T-helper 2 cell treated with Interferon-gamma antibody and Interleukin-4, amounts not matched to agents 100 ng/mL and 5 ng/mL, for 36 hours (primary cell): ENCODE measurements around the gene MFNG. TPM values are rescaled to one million over a fixed set of nuclear protein-coding genes. Genes with fewer than 3 reads are reported as not detected.

Source experiments
- intact Hi-C: fragments of 100-400 bp; cut with micrococcal nuclease; formaldehyde crosslinking; loops from one replicate; pipeline ENCODE4 v1.15.1; 2023
- total RNA-seq: library from RNA; stranded (reverse); gene quantifications from 2 replicates; pipeline ENCODE4 v1.2.3, GENCODE V29; 2022

Gene MFNG
- total RNA-seq, 1 donor from 2014 or later: 247 TPM

GRCh38 chr22:37427711-37428635 lies 58.2 kb downstream of the MFNG start:
- intact Hi-C loops: loop anchor here (2.0 kb wide), 1 partner anchor 111 kb away; no protein-coding TSS in a partner anchor

GRCh38 chr22:37427135-37427710 lies 59.0 kb downstream of the MFNG start, which contains the start of gene ELFN2:
TSS of gene ELFN2 (minus strand) at chr22:37427479. CDS start at chr22:37375534, 51,945 bp downstream.
- intact Hi-C loops: no loop called here

- intact Hi-C loops: no loop called here
Measured at GRCh38 chr22:37426706-37427134, 59.5 kb downstream of the MFNG start.

DNA sequence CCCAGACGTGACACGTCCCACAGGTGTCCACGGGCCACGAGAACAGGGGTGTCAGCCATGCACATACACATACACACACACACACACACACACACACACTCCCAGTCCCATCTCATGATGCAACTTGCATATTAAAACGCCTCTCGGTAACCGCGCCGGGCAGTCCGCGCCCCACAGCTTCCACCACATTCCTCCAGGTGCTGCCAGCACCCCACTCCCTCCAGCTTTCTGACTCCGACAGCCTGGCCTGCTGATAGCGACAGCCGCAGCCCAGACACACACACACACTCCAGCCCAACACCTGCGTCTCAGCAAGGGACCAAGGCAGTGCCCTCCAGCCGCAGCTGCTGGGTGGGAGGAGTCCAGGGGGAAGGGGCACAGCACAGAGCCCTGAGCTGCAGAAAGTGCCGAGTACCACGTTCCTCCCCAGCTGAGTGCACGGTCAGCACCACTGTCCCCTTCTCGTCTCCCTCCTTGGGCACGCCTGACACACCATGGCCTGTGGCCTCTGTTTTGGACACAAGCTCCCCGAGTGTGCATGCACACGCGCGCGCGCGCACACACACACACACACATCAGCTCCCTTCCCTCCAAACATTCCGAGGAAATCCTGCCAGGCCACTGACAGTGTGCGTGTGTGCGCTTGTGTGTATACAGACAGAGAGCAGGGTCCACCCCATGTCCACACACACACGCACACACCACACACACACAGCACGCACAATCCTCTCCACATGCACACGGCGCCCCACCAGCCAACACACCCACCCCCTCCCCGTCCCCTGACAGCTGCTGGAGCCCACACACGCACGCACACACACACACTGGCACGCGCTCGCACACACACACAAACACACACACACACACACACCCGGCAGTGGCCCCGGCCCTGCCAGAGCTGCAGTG lies 60.1 kb downstream of the MFNG start:
- intact Hi-C loops: no loop called here

DNA sequence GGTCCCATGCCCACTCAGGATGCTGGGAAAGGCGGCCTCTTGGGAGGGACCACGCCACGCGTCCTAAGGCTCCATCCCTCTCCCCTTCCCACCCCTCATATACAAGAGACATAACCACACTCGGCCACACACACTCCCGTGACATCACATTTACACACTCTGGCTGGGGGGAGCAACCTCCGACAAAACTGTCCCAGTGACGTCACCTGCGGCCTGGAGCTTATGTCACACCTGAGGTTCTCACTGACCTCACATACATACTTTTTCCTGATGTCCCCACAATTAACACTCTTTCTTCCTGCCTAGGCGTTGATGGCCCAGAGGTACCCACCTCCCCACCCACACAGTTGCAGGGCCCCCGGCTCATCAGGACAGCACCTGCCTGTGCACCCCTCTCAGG lies 60.8 kb downstream of the MFNG start:
- intact Hi-C loops: no loop called here

DNA sequence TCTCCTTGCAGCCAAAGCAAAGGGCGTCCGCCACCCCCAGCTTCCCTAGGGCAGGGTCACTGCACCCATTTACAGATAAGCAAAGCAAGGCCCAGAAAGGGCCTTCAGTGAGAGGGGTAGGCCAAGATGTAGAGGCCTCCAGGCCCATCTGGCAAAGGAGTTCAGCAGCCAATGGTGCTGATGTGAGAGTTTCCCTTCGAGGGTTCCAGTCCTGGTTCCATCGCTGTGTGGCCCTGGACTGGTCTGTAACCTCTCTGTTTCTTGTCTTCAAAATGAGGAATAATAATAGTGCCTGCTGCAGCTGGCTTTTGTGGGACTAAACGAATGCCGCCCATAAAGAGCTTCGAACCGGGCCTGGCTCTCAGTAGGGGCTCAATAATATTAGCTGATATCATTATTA lies 62.9 kb downstream of the MFNG start:
- intact Hi-C loops: no loop called here

DNA sequence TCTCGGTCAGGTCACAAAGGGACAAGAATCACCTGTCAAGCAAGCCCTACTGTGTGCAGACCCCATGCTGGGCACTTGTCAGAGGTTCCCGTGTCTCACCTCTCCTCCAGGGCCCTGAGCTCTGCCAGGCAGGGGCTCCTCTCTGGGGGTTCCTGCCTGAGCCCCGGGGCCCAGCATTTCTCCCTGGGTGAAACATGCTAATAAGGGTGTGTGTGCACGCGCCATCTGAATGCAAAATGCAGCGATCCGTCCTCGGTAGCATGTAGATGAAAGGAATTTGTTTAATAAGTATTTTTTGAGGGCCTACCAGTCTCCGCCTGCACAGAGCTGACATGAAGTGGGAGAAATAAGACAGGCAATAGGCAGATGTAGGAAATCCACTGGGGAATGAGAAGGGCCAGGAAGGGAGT lies 64.7 kb downstream of the MFNG start:
- intact Hi-C loops: no loop called here

DNA sequence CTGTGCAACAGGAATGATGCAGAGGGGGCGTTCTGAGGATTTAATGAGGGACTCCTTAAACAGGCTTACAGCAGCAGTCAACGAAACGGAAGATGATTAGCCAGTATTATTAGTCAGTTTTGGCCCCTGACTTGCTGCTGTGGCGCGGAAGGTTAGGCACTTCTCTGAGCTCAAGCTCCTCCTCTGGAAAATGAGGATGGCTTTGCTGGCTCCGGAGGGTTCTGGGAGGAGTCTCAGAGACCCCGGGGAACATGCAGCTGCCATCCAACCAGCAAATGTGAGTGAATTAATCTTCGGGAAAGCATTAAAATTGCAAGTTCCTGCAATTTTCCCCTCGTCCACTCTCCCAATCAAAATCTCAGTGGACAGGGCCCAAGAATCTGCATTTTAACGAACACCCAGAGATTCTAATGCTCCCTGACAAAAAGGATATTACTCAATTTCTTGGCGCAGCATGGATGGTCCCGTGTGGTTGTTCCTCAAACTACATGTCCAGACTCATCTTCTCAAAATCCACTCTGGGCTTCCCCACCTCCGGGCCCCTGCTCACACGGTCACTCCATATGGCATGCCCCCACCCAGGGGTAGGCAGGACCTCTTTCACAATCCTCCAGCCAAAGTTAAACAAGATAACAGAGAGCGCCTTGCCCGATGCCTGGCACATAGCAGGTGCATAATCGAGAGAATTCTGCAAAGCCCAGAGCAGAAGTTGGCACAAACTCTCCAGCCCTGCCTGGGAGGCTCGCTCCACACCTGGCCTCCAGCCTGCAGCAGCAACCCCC lies 65.3 kb downstream of the MFNG start:
- intact Hi-C loops: no loop called here

DNA sequence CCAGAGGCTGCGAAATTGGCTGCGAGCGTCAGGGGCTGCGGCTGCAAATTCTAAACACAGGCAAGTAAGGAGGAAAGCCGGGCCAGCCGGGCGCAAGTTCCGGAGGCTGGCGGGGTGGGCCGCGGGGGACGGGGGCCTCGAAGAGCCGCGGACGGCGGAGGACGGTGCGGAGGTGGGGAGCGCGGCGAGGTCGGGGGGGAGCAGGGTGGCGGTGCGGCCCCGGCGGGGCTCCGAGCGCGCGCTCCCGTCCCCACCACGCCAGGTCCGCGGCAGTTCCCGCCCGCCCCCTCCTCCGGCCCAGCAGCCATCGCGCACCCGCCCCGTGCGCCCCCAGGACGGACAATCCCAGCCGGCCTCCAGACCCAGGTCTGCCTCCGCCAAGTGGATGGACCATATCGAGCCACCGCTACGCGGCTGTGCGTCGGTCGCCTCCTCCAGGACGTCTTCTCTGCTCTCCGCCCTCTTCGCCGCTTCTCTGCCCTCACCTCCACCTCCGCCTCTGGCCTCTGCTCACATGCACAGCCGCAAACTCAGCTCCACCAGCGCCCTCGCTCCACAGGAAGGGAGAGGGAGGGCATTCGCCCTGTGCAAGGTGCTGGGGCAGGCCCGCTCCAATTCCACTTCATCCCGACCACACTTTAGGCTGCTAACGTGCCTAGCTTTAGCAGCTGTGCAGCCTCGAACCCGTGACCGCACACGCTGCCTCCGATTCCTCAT lies 66.1 kb downstream of the MFNG start:
- intact Hi-C loops: no loop called here

- intact Hi-C loops: no loop called here
Measured at GRCh38 chr22:37419370-37419968, 66.7 kb downstream of the MFNG start.

Other genes starting within 250 kb of the MFNG start
- 806 and 809 TPM in 2 replicates for gene RAC2, start 242.1 kb downstream of the MFNG start, total RNA-seq
- 89.5 and 91.2 TPM in 2 replicates for gene CYTH4, start 203.9 kb downstream of the MFNG start, total RNA-seq
- 0.07 and 0.20 TPM in 2 replicates for gene ELFN2, start 58.9 kb downstream of the MFNG start, total RNA-seq
- 0.11 TPM in 1 of 2 replicates, not detected in the other for gene CARD10, start 33.0 kb upstream of the MFNG start, total RNA-seq
- gene CDC42EP1, start 74.1 kb upstream of the MFNG start, total RNA-seq: 0.11 and 0.16 TPM in 2 replicates
- not detected in 2 replicates for gene LGALS2, start 93.7 kb upstream of the MFNG start, total RNA-seq
- 58.8 and 62.7 TPM in 2 replicates for gene GGA1, start 122.5 kb upstream of the MFNG start, total RNA-seq
- gene SH3BP1, start 153.3 kb upstream of the MFNG start, total RNA-seq: 152 and 161 TPM in 2 replicates
- 24.5 and 26.6 TPM in 2 replicates for gene PDXP, start 172.3 kb upstream of the MFNG start, total RNA-seq
- gene LGALS1, start 189.3 kb upstream of the MFNG start, total RNA-seq: 1,468 and 1,502 TPM in 2 replicates
- gene NOL12, start 200.0 kb upstream of the MFNG start, total RNA-seq: 54.9 and 61.7 TPM in 2 replicates
- 48.6 and 49.3 TPM in 2 replicates for gene TRIOBP, start 210.7 kb upstream of the MFNG start, total RNA-seq